Trophoblast cell (in vitro differentiated cells and primary cell): ENCODE results near the gene UVSSA.
"Not testable (repeated sequence)": the region's sequence is repeated elsewhere in the genome, so short reads cannot be mapped to it uniquely, and the experiment has no call there.

Experiments
- DNase-seq, 2 donors: peaks; one replicate each; pipeline ENCODE4 v3.0.0-alpha.2; 2016
- H2AFZ ChIP-seq: 2 replicates; pipeline ENCODE4 v1.6.1; 2013; ENCODE audit warnings: low read length, moderate library complexity, mild to moderate bottlenecking; ENCODE audit not compliant: insufficient read depth, poor library complexity
- H2AK5ac ChIP-seq: 2 replicates; pipeline ENCODE4 v1.6.1; 2013; ENCODE audit warnings: mild to moderate bottlenecking, low read length
- H2BK120ac ChIP-seq: 2 replicates; pipeline ENCODE4 v1.6.1; 2013; ENCODE audit warnings: low read length, mild to moderate bottlenecking, moderate library complexity; ENCODE audit not compliant: insufficient read depth, poor library complexity
- H2BK12ac ChIP-seq: 2 replicates; pipeline ENCODE4 v1.6.1; 2013; ENCODE audit warnings: mild to moderate bottlenecking, low read length, moderate library complexity
- H2BK5ac ChIP-seq: 2 replicates; pipeline ENCODE4 v1.6.1; 2013; ENCODE audit warnings: low read length, low read depth, moderate library complexity, mild to moderate bottlenecking; ENCODE audit not compliant: poor library complexity
- H3K14ac ChIP-seq: 2 replicates; pipeline ENCODE4 v1.6.1; 2013; ENCODE audit warnings: mild to moderate bottlenecking, low read length
- H3K18ac ChIP-seq: 2 replicates; pipeline ENCODE4 v1.6.1; 2013; ENCODE audit warnings: mild to moderate bottlenecking, low read length
- H3K23ac ChIP-seq: 2 replicates; pipeline ENCODE4 v1.6.1; 2013; ENCODE audit warnings: low read length
- H3K27ac ChIP-seq: 2 replicates; pipeline ENCODE4 v1.5.1; 2013; ENCODE audit warnings: low read depth, mild to moderate bottlenecking, inconsistent platforms, low read length, moderate library complexity
- H3K27me3 ChIP-seq: 2 replicates; pipeline ENCODE4 v1.6.1; 2013; ENCODE audit warnings: inconsistent platforms, mild to moderate bottlenecking, low read length, moderate library complexity; ENCODE audit not compliant: insufficient read depth
- H3K36me3 ChIP-seq, 2 experiments: 1 replicate in 1 of 2; 2 replicates in 1 of 2; pipeline ENCODE4 v1.6.1; 2013; ENCODE audit warnings: low read length in 2 of 2, mild to moderate bottlenecking in 2 of 2, moderate library complexity in 1 of 2; ENCODE audit not compliant: insufficient read depth in 2 of 2, control insufficient read depth in 1 of 2
- H3K4ac ChIP-seq: 2 replicates; pipeline ENCODE4 v1.6.1; 2013; ENCODE audit warnings: low read depth, mild to moderate bottlenecking, low read length, moderate library complexity
- H3K4me1 ChIP-seq, 2 experiments: 1 replicate in 1 of 2; 2 replicates in 1 of 2; pipeline ENCODE4 v1.6.1; 2013; ENCODE audit warnings: low read length in 2 of 2, mild to moderate bottlenecking in 2 of 2, moderate library complexity in 1 of 2; ENCODE audit not compliant: insufficient read depth in 2 of 2, control insufficient read depth in 1 of 2
- H3K4me2 ChIP-seq: 2 replicates; pipeline ENCODE4 v1.6.1; 2013; ENCODE audit warnings: inconsistent platforms, mild to moderate bottlenecking, low read length, moderate library complexity
- H3K4me3 ChIP-seq: 2 replicates; pipeline ENCODE4 v1.5.1; 2013; ENCODE audit warnings: mild to moderate bottlenecking, low read depth, low read length, inconsistent platforms
- H3K79me1 ChIP-seq: one replicate; pipeline ENCODE4 v1.6.1; 2013; ENCODE audit warnings: low read length
- H3K79me2 ChIP-seq: 2 replicates; pipeline ENCODE4 v1.6.1; 2013; ENCODE audit warnings: low read length, mild to moderate bottlenecking; ENCODE audit not compliant: control insufficient read depth, insufficient read depth, poor library complexity
- H3K9ac ChIP-seq: 2 replicates; pipeline ENCODE4 v1.6.1; 2013; ENCODE audit warnings: mild to moderate bottlenecking, low read length
- H3K9me3 ChIP-seq: 2 replicates; pipeline ENCODE4 v1.6.1; 2013; ENCODE audit warnings: low read depth, mild to moderate bottlenecking, control low read depth, inconsistent platforms, low read length; ENCODE audit not compliant: insufficient read depth
- H4K12ac ChIP-seq: 2 replicates; pipeline ENCODE4 v1.6.1; 2013; ENCODE audit warnings: low read depth, mild to moderate bottlenecking, low read length, moderate library complexity
- H4K8ac ChIP-seq: 2 replicates; pipeline ENCODE4 v1.6.1; 2013; ENCODE audit warnings: low read depth, mild to moderate bottlenecking, low read length, moderate library complexity
- H4K91ac ChIP-seq: one replicate; pipeline ENCODE4 v1.6.1; 2013; ENCODE audit warnings: low read depth, mild to moderate bottlenecking, low read length, moderate library complexity
- whole genome bisulfite sequencing: extraction: QIAGEN DNeasy Blood & Tissue Kit; methylation state at CpG from one replicate; pipeline ENCODE4 v1.1.7; 2013; ENCODE audit warnings: missing lambda C conversion rate; ENCODE audit not compliant: insufficient read length, insufficient coverage; ENCODE audit errors: extremely low coverage; 5-methylcytosine and 5-hydroxymethylcytosine counted together

UVSSA gene

GRCh38 chr4:1324443-1325175, 22.4 kb upstream of the UVSSA start:
- not testable (repeated sequence) for H3K14ac ChIP-seq, H2BK12ac ChIP-seq, H3K27me3 ChIP-seq, H3K4me1 ChIP-seq, H4K91ac ChIP-seq, H2BK5ac ChIP-seq, H3K18ac ChIP-seq, H2AFZ ChIP-seq, H4K12ac ChIP-seq, H3K79me1 ChIP-seq, H3K23ac ChIP-seq, H3K27ac ChIP-seq, H3K4me3 ChIP-seq, H3K9ac ChIP-seq, H4K8ac ChIP-seq, H2AK5ac ChIP-seq, H3K4ac ChIP-seq, H2BK120ac ChIP-seq, H3K9me3 ChIP-seq, H3K79me2 ChIP-seq, H3K4me2 ChIP-seq
- peak in 1 of 2 donors; percentile 53 for DNase-seq
- peaks cover 70 to 74% of the 10 kb centered on the region in 2 experiments for H3K36me3 ChIP-seq
- 100% methylated on average over 2 of the region's 20 CpGs for WGBS

- no CpG with 5 or more reads among the region's 11 CpGs for WGBS
- no peaks in the 10 kb centered on the region for H3K79me1 ChIP-seq
- H3K14ac ChIP-seq, result no peak overlapping the region
These were observed 21.9 kb upstream of the UVSSA start for GRCh38 chr4:1325176-1325480.

GRCh38 chr4:1325681-1326635, 21.1 kb upstream of the UVSSA start:
- Histone ChIP-seq H3K4me1 (peaks cover 0 to 3% of the 10 kb centered on the region in 2 experiments), H4K91ac (no peak overlapping the region), H3K79me2 (no peaks in the 10 kb centered on the region), H3K4me3 (no peak overlapping the region), H2BK12ac (no peak overlapping the region), H3K23ac (no peak overlapping the region), H3K9ac (no peak overlapping the region), H3K9me3 (peaks cover 4% of the 10 kb centered on the region), H2AFZ (no peak overlapping the region), H3K14ac (no peak overlapping the region), H4K12ac (no peak overlapping the region), H2BK5ac (no peak overlapping the region), H3K79me1 (no peaks in the 10 kb centered on the region), H3K4ac (no peak overlapping the region), H3K18ac (no peak overlapping the region), H3K4me2 (no peak overlapping the region), H2BK120ac (no peak overlapping the region), H3K27me3 (no peaks in the 10 kb centered on the region), H3K36me3 (peaks cover 80 to 82% of the 10 kb centered on the region in 2 experiments), H3K27ac (no peak overlapping the region), H2AK5ac (no peak overlapping the region), H4K8ac (no peak overlapping the region)
- no CpG with 5 or more reads among the region's 35 CpGs for WGBS
- no peak for DNase-seq

More at GRCh38 chr4:1325176-1325480, 21.9 kb upstream of the UVSSA start:
- H3K79me2 ChIP-seq, result no peaks in the 10 kb centered on the region
- peaks cover 4% of the 10 kb centered on the region for H3K9me3 ChIP-seq
- no peak overlapping the region for H2BK5ac ChIP-seq
- H3K4ac ChIP-seq, result no peak overlapping the region
- H3K4me2 ChIP-seq, result no peak overlapping the region
- peaks cover 0 to 3% of the 10 kb centered on the region in 2 experiments for H3K4me1 ChIP-seq
- H3K36me3 ChIP-seq, result peaks cover 75 to 77% of the 10 kb centered on the region in 2 experiments
- no peak overlapping the region for H2AFZ ChIP-seq
- no peak overlapping the region for H3K9ac ChIP-seq
- H2BK12ac ChIP-seq, result no peak overlapping the region
- no peak overlapping the region for H2BK120ac ChIP-seq
- no peak overlapping the region for H3K27ac ChIP-seq
- H4K91ac ChIP-seq, result no peak overlapping the region
- H4K8ac ChIP-seq, result no peak overlapping the region
- H4K12ac ChIP-seq, result no peak overlapping the region
- H3K27me3 ChIP-seq, result no peaks in the 10 kb centered on the region
- DNase-seq, result no peak
- no peak overlapping the region for H3K4me3 ChIP-seq
- no peak overlapping the region for H3K23ac ChIP-seq
- no peak overlapping the region for H2AK5ac ChIP-seq
- H3K18ac ChIP-seq, result no peak overlapping the region

GRCh38 chr4:1326751-1327525, 20.1 kb upstream of the UVSSA start:
- H2AFZ ChIP-seq, result no peak overlapping the region
- no peak overlapping the region for H3K4me2 ChIP-seq
- no peaks in the 10 kb centered on the region for H3K79me2 ChIP-seq
- H3K14ac ChIP-seq, result no peak overlapping the region
- no peak for DNase-seq
- no peak overlapping the region for H3K4me3 ChIP-seq
- H3K27me3 ChIP-seq, result no peaks in the 10 kb centered on the region
- WGBS, result no CpG with 5 or more reads among the region's 30 CpGs
- no peak overlapping the region for H2BK120ac ChIP-seq
- no peak overlapping the region for H4K8ac ChIP-seq
- H3K4ac ChIP-seq, result no peak overlapping the region
- no peak overlapping the region for H4K12ac ChIP-seq
- no peak overlapping the region for H3K9ac ChIP-seq
- H3K9me3 ChIP-seq, result peaks cover 6% of the 10 kb centered on the region
- H3K23ac ChIP-seq, result no peak overlapping the region
- peaks cover 82 to 86% of the 10 kb centered on the region in 2 experiments for H3K36me3 ChIP-seq
- H3K4me1 ChIP-seq, result peaks cover 0 to 3% of the 10 kb centered on the region in 2 experiments
- H2BK5ac ChIP-seq, result no peak overlapping the region
- H2BK12ac ChIP-seq, result no peak overlapping the region
- H2AK5ac ChIP-seq, result no peak overlapping the region
- no peak overlapping the region for H3K18ac ChIP-seq
- no peak overlapping the region for H4K91ac ChIP-seq
- H3K27ac ChIP-seq, result no peak overlapping the region
- H3K79me1 ChIP-seq, result no peaks in the 10 kb centered on the region
